ENCODE results near the gene ABCA7.

GRCh38 chr19:1032264-1032867 is 7.5 kb upstream of the ABCA7 start:
- TF ChIP-seq CTCF (IDR thresholded peaks at IDR 0.05; ENCODE audit: control extremely low read depth in 1 of 3, insufficient read depth in 1 of 3, low read depth in 1 of 3, low read length in 3 of 3) (no peak), RAD21 (IDR thresholded peaks at IDR 0.05 in 1 of 2, conservative IDR thresholded peaks at IDR 0.05 in 1 of 2; ENCODE audit: low read depth in 2 of 2, low read length in 2 of 2) (no peak), RNF2 (IDR thresholded peaks at IDR 0.05; ENCODE audit: borderline replicate concordance, low read depth, low read length, missing control alignments, poor library complexity, severe bottlenecking) (no peak), ASH2L (IDR thresholded peaks at IDR 0.05; ENCODE audit: low read length) (no peak), EGR1 (IDR thresholded peaks at IDR 0.05; ENCODE audit: borderline replicate concordance, low read depth, low read length) (no peak), TAF1 (IDR thresholded peaks at IDR 0.05; ENCODE audit: low read depth, low read length) (no peak), EP300 (IDR thresholded peaks at IDR 0.05; ENCODE audit: borderline replicate concordance in 1 of 2, low read depth in 2 of 2, low read length in 2 of 2) (no peak)
